ENCODE measurements around the gene SOCS6.

DNA sequence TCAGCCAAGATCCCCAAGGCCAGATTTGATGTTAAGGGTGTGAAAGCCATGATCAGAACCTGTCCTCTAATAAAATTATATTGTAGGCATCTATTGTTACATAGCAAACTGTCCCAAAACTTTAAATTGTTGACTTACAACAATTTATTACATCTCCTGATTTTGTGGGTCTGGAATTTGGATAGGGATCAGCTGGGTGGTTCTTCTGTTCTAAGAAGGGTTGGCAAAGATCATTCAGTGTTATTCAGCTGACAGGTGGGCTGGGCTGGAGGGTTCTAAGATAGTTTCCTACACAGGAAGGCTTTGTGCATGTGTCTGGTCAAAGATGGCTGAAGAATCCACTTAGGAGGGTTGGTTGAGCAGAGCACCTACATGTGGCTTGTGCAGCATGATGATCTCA is 50.0 kb downstream of the SOCS6 start:
- TF ChIP-seq, protein P1, sequence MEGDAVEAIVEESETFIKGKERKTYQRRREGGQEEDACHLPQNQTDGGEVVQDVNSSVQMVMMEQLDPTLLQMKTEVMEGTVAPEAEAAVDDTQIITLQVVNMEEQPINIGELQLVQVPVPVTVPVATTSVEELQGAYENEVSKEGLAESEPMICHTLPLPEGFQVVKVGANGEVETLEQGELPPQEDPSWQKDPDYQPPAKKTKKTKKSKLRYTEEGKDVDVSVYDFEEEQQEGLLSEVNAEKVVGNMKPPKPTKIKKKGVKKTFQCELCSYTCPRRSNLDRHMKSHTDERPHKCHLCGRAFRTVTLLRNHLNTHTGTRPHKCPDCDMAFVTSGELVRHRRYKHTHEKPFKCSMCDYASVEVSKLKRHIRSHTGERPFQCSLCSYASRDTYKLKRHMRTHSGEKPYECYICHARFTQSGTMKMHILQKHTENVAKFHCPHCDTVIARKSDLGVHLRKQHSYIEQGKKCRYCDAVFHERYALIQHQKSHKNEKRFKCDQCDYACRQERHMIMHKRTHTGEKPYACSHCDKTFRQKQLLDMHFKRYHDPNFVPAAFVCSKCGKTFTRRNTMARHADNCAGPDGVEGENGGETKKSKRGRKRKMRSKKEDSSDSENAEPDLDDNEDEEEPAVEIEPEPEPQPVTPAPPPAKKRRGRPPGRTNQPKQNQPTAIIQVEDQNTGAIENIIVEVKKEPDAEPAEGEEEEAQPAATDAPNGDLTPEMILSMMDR (IDR thresholded peaks at IDR 0.05; ENCODE audit: poor library complexity) = no peak
- TF ChIP-seq EZH2phosphoT487 (IDR thresholded peaks at IDR 0.05; ENCODE audit: low read depth, severe bottlenecking, unreplicated experiment) = no peak
